OCI-LY1 (cell line): ENCODE measurements around the gene MAST4.

Experiments
- H2AFZ ChIP-seq: fragments of 200-600 bp; sonication (generic), shearing (Covaris generic); 2 replicates; pipeline ENCODE4 v1.6.0; 2014; ENCODE audit warnings: antibody characterized with exemption, mild to moderate bottlenecking, low read length
- H3F3A ChIP-seq: fragments of 200-600 bp; sonication (generic), shearing (Covaris generic); 2 replicates; pipeline ENCODE4 v1.6.0; 2014; ENCODE audit warnings: mild to moderate bottlenecking, antibody characterized with exemption, low read length, moderate library complexity; ENCODE audit not compliant: insufficient read depth
- H3K27ac ChIP-seq: fragments of 200-600 bp; sonication (generic); 2 replicates; pipeline ENCODE4 v1.5.1; 2014; ENCODE audit warnings: low read length, mixed run types, mild to moderate bottlenecking, low read depth; ENCODE audit not compliant: poor library complexity, severe bottlenecking
- H3K27me3 ChIP-seq: fragments of 200-600 bp; sonication (generic); 2 replicates; pipeline ENCODE4 v1.6.0; 2014; ENCODE audit warnings: antibody characterized with exemption, mild to moderate bottlenecking, low read length, moderate library complexity; ENCODE audit not compliant: insufficient read depth
- H3K36me3 ChIP-seq: fragments of 200-600 bp; sonication (generic); 2 replicates; pipeline ENCODE4 v1.6.1; 2014; ENCODE audit warnings: mild to moderate bottlenecking, antibody characterized with exemption, low read length, moderate library complexity, mixed read lengths; ENCODE audit not compliant: insufficient read depth
- H3K4me1 ChIP-seq: fragments of 200-600 bp; sonication (generic); 2 replicates; pipeline ENCODE4 v1.5.1; 2014; ENCODE audit warnings: mild to moderate bottlenecking, low read length, moderate library complexity; ENCODE audit not compliant: insufficient read depth, severe bottlenecking
- H3K4me2 ChIP-seq: fragments of 200-600 bp; sonication (generic), shearing (Covaris generic); 2 replicates; pipeline ENCODE4 v1.6.1; 2014; ENCODE audit warnings: low read length
- H3K4me3 ChIP-seq: fragments of 200-600 bp; sonication (generic); 2 replicates; pipeline ENCODE4 v1.5.1; 2014; ENCODE audit warnings: low read length, low read depth, mild to moderate bottlenecking, mixed read lengths; ENCODE audit not compliant: poor library complexity, severe bottlenecking
- H3K79me2 ChIP-seq: fragments of 200-600 bp; shearing (Covaris generic); 2 replicates; pipeline ENCODE4 v1.6.1; 2016; ENCODE audit warnings: mixed run types, low read length, mixed read lengths; ENCODE audit not compliant: insufficient read depth
- H3K9ac ChIP-seq: fragments of 200-600 bp; sonication (generic), shearing (Covaris generic); 2 replicates; pipeline ENCODE4 v1.6.1; 2014; ENCODE audit warnings: mild to moderate bottlenecking, low read length, mixed read lengths
- H3K9me2 ChIP-seq: fragments of 200-600 bp; sonication (generic), shearing (Covaris generic); 2 replicates; pipeline ENCODE4 v1.6.1; 2014; ENCODE audit warnings: low read depth, mild to moderate bottlenecking, low read length, mixed read lengths
- H3K9me3 ChIP-seq: fragments of 200-600 bp; shearing (Covaris generic); 2 replicates; pipeline ENCODE4 v1.6.1; 2014; ENCODE audit warnings: low read length, mixed read lengths
- H4K20me1 ChIP-seq: fragments of 200-600 bp; sonication (generic), shearing (Covaris generic); 2 replicates; pipeline ENCODE4 v1.6.0; 2016; ENCODE audit warnings: mild to moderate bottlenecking, low read length; ENCODE audit not compliant: insufficient read depth
- EZH2 ChIP-seq: fragments of 200-600 bp; sonication (generic), shearing (Covaris generic); IDR thresholded peaks from 2 replicates; pipeline ENCODE4 v1.8.0; 2017; ENCODE audit warnings: borderline replicate concordance, mixed run types, mild to moderate bottlenecking, antibody characterized with exemption, low read length, moderate library complexity, mixed read lengths
- TF ChIP-seq, protein P1 (sequence below): fragments of 200-600 bp; sonication (generic), shearing (Covaris generic); IDR thresholded peaks from 2 replicates; pipeline ENCODE4 v1.5.1; 2017; ENCODE audit warnings: mild to moderate bottlenecking, antibody characterized with exemption, low read length, moderate library complexity, mixed read lengths

MAST4 gene

DNA sequence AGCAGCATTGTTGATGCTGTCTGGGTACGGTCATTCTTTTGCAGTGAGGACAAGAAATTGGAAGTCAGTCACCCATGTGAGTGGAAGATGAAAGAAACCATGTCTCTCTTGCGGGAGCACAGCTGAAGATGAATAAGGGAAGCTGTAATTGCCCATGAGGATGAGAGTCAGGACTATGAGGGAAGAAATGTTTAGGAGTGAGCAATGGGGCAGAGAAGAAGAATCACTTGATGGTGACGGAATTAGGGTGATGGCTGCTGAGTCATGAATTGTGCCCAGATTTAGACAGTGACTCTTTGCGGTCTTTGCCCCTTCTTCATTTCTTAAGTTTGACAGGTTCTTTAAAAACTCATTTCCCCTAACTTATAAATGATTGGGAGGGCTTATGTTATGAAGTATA lies 183.3 kb downstream of the MAST4 start:
- Histone ChIP-seq H4K20me1 (no peaks in the 10 kb centered on the region), H3K9me3 (no peaks in the 10 kb centered on the region), H3K27me3 (no peaks in the 10 kb centered on the region), H3K9me2 (no peaks in the 10 kb centered on the region), H3K36me3 (no peaks in the 10 kb centered on the region), H2AFZ (no peak overlapping the region), H3K79me2 (no peaks in the 10 kb centered on the region), H3K4me2 (no peak overlapping the region), H3K4me3 (no peak overlapping the region), H3K4me1 (no peaks in the 10 kb centered on the region), H3K27ac (no peak overlapping the region), H3K9ac (no peak overlapping the region), H3F3A (no peaks in the 10 kb centered on the region)
- TF ChIP-seq, protein P1, sequence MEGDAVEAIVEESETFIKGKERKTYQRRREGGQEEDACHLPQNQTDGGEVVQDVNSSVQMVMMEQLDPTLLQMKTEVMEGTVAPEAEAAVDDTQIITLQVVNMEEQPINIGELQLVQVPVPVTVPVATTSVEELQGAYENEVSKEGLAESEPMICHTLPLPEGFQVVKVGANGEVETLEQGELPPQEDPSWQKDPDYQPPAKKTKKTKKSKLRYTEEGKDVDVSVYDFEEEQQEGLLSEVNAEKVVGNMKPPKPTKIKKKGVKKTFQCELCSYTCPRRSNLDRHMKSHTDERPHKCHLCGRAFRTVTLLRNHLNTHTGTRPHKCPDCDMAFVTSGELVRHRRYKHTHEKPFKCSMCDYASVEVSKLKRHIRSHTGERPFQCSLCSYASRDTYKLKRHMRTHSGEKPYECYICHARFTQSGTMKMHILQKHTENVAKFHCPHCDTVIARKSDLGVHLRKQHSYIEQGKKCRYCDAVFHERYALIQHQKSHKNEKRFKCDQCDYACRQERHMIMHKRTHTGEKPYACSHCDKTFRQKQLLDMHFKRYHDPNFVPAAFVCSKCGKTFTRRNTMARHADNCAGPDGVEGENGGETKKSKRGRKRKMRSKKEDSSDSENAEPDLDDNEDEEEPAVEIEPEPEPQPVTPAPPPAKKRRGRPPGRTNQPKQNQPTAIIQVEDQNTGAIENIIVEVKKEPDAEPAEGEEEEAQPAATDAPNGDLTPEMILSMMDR: no peak
- TF ChIP-seq EZH2: no peak

DNA sequence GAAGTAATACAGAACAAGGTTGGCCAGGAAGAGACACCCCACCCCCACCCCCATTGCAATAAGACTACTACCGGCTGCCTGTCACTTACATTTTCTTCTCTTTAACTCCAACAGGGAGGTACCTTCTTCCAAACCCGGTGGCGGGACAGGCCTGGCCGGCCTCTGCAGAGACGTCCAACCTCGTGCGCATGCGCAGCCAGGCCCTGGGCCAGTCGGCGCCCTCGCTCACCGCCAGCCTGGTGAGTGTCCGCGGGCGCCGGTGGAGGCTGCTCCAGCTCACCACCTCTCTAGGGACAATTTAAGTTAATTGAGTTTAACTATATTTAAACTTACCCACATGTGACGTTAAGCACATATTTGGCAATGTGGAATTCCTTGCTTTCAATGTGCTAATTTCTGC lies 192.4 kb downstream of the MAST4 start:
- Histone ChIP-seq H3K79me2 (no peaks in the 10 kb centered on the region), H3K27me3 (no peaks in the 10 kb centered on the region), H3K4me2 (no peak overlapping the region), H3K4me1 (no peaks in the 10 kb centered on the region), H3K9me2 (no peaks in the 10 kb centered on the region), H3K9me3 (no peaks in the 10 kb centered on the region), H2AFZ (no peak overlapping the region), H3K9ac (no peak overlapping the region), H3K36me3 (no peaks in the 10 kb centered on the region), H4K20me1 (no peaks in the 10 kb centered on the region), H3K4me3 (no peak overlapping the region), H3F3A (no peaks in the 10 kb centered on the region), H3K27ac (no peak overlapping the region)
- no peak for TF ChIP-seq EZH2
- TF ChIP-seq, protein P1: no peak

DNA sequence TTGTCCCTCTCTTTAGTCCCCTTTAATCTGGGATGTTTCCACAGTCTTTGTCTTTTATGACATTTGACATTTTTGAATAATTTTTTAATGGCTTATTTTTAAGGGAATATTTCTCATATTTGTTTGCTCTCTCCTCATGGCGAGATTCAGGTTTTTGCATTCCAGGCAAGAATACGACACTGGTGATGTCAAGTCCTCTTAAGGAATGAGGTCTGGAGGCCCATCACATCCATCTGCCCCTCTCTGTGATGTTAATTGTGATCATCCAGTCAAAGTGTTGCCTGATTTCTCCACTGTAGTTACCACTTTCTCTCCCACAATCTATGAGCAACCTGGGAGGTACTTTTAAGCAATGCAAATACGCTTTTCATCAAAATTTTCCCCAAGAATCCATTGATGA lies 193.2 kb downstream of the MAST4 start:
- Histone ChIP-seq H3K79me2 (no peaks in the 10 kb centered on the region), H4K20me1 (no peaks in the 10 kb centered on the region), H3K27ac (no peak overlapping the region), H3K9ac (no peak overlapping the region), H3K4me2 (no peak overlapping the region), H2AFZ (no peak overlapping the region), H3K4me1 (no peaks in the 10 kb centered on the region), H3K9me3 (no peaks in the 10 kb centered on the region), H3K36me3 (no peaks in the 10 kb centered on the region), H3K27me3 (no peaks in the 10 kb centered on the region), H3K9me2 (no peaks in the 10 kb centered on the region), H3K4me3 (no peak overlapping the region), H3F3A (no peaks in the 10 kb centered on the region)
- TF ChIP-seq EZH2: no peak
- TF ChIP-seq, protein P1: no peak
